GM12801 (cell line): ENCODE measurements around the gene UCHL3.

Source experiments
- CTCF ChIP-seq: IDR thresholded peaks from one replicate; pipeline ENCODE4 v1.5.1; 2011; ENCODE audit warnings: control low read depth; ENCODE audit not compliant: insufficient read length; ENCODE audit errors: extremely low read depth

UCHL3 gene

GRCh38 chr13:75612354-75612753 lies 62.8 kb downstream of the UCHL3 start:
- no peak for TF ChIP-seq CTCF

- TF ChIP-seq CTCF = no peak
Measured at GRCh38 chr13:75617230-75617629, 67.6 kb downstream of the UCHL3 start.

- TF ChIP-seq CTCF = no peak
Measured at GRCh38 chr13:75618308-75618707, 68.7 kb downstream of the UCHL3 start.

GRCh38 chr13:75620020-75620419 lies 70.4 kb downstream of the UCHL3 start:
- TF ChIP-seq CTCF = no peak

- TF ChIP-seq CTCF = no peak
Measured at GRCh38 chr13:75621147-75621546, 71.6 kb downstream of the UCHL3 start.

- TF ChIP-seq CTCF = no peak
Measured at GRCh38 chr13:75628801-75629200, 79.2 kb downstream of the UCHL3 start.

- TF ChIP-seq CTCF = no peak
Measured at GRCh38 chr13:75633285-75633684, 83.7 kb downstream of the UCHL3 start.
